ENCODE results near the gene METAP1D.

- TF ChIP-seq, protein P1, sequence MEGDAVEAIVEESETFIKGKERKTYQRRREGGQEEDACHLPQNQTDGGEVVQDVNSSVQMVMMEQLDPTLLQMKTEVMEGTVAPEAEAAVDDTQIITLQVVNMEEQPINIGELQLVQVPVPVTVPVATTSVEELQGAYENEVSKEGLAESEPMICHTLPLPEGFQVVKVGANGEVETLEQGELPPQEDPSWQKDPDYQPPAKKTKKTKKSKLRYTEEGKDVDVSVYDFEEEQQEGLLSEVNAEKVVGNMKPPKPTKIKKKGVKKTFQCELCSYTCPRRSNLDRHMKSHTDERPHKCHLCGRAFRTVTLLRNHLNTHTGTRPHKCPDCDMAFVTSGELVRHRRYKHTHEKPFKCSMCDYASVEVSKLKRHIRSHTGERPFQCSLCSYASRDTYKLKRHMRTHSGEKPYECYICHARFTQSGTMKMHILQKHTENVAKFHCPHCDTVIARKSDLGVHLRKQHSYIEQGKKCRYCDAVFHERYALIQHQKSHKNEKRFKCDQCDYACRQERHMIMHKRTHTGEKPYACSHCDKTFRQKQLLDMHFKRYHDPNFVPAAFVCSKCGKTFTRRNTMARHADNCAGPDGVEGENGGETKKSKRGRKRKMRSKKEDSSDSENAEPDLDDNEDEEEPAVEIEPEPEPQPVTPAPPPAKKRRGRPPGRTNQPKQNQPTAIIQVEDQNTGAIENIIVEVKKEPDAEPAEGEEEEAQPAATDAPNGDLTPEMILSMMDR (IDR thresholded peaks at IDR 0.05 in 2 of 3, conservative IDR thresholded peaks at IDR 0.05 in 1 of 3; ENCODE audit: borderline replicate concordance in 1 of 3, insufficient read depth in 1 of 3, low read depth in 2 of 3, low read length in 2 of 3): no peak
- no peak for TF ChIP-seq ZBTB33 (IDR thresholded peaks at IDR 0.05; ENCODE audit: extremely low read depth, insufficient replicate concordance, low read length)
- no peak for TF ChIP-seq EZH2 (IDR thresholded peaks at IDR 0.05)
- TF ChIP-seq, protein P2, sequence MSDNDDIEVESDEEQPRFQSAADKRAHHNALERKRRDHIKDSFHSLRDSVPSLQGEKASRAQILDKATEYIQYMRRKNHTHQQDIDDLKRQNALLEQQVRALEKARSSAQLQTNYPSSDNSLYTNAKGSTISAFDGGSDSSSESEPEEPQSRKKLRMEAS (IDR thresholded peaks at IDR 0.05): no peak
- TF ChIP-seq, protein P3, sequence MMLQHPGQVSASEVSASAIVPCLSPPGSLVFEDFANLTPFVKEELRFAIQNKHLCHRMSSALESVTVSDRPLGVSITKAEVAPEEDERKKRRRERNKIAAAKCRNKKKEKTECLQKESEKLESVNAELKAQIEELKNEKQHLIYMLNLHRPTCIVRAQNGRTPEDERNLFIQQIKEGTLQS (IDR thresholded peaks at IDR 0.05): no peak
Measured at GRCh38 chr2:172084395-172084644, 84.6 kb downstream of the METAP1D start.

Measured in HCT116 (cell line).